GM19025 (cell line): ENCODE measurements around the gene SHISA5.
"Not testable (repeated sequence)": the region's sequence is repeated elsewhere in the genome, so short reads cannot be mapped to it uniquely, and the experiment has no call there.

Experiments used
- ATAC-seq: cut with Tn5 transposase; IDR thresholded peaks from one replicate; pipeline ENCODE4 v1.9.1; 2021; ENCODE audit warnings: mild to moderate bottlenecking, low read depth, moderate library complexity; ENCODE audit not compliant: unreplicated experiment

The SHISA5 gene

GRCh38 chr3:48463703-48464102, 40.3 kb downstream of the SHISA5 start:
- no peak for ATAC-seq

GRCh38 chr3:48461767-48462166, 42.2 kb downstream of the SHISA5 start:
- ATAC-seq = not testable (repeated sequence)

- no peak for ATAC-seq
Measured at GRCh38 chr3:48460517-48460902, 43.5 kb downstream of the SHISA5 start.

GRCh38 chr3:48459773-48460516, 44.0 kb downstream of the SHISA5 start:
- ATAC-seq = no peak

- ATAC-seq = no peak
Measured at GRCh38 chr3:48459331-48459730, 44.6 kb downstream of the SHISA5 start.

- no peak for ATAC-seq
Measured at GRCh38 chr3:48456456-48456855, 47.5 kb downstream of the SHISA5 start.

- no peak for ATAC-seq
Measured at GRCh38 chr3:48451270-48451669, 52.7 kb downstream of the SHISA5 start.

GRCh38 chr3:48446425-48447193, 57.4 kb downstream of the SHISA5 start, which contains the start of gene ATRIP:
Gene ATRIP (plus strand): TSS chr3:48446737. CDS start chr3:48446846, 109 bp downstream.
- ATAC-seq = peak; percentile 88

GRCh38 chr3:48446043-48446424, 57.9 kb downstream of the SHISA5 start:
- no peak for ATAC-seq

GRCh38 chr3:48445277-48445882, 58.6 kb downstream of the SHISA5 start:
- no peak for ATAC-seq

- no peak for ATAC-seq
Measured at GRCh38 chr3:48441940-48442339, 62.0 kb downstream of the SHISA5 start.

GRCh38 chr3:48440590-48440958, 63.4 kb downstream of the SHISA5 start:
- no peak for ATAC-seq

- peak; percentile 95 for ATAC-seq
Measured at GRCh38 chr3:48439820-48440589, 64.0 kb downstream of the SHISA5 start, which contains the start of the genes CCDC51 and TMA7. Gene CCDC51 (minus strand): TSS chr3:48440119. CDS start chr3:48435128, 4,991 bp downstream. Gene TMA7 (plus strand): TSS chr3:48440257. CDS start chr3:48440297, 40 bp downstream.

- ATAC-seq = no peak
Measured at GRCh38 chr3:48437812-48438211, 66.2 kb downstream of the SHISA5 start.

GRCh38 chr3:48436855-48437254, 67.1 kb downstream of the SHISA5 start:
- no peak for ATAC-seq

GRCh38 chr3:48436477-48436787, 67.5 kb downstream of the SHISA5 start:
- no peak for ATAC-seq

- ATAC-seq = no peak
Measured at GRCh38 chr3:48435774-48436476, 68.0 kb downstream of the SHISA5 start.

- ATAC-seq = no peak
Measured at GRCh38 chr3:48435223-48435595, 68.8 kb downstream of the SHISA5 start.

- ATAC-seq = no peak
Measured at GRCh38 chr3:48434591-48435222, 69.3 kb downstream of the SHISA5 start.
